Transverse colon (tissue), 4 donors: ENCODE data around the gene MBNL2. TPM values are rescaled to one million over a fixed set of nuclear protein-coding genes. Genes with fewer than 3 reads are reported as not detected.

Experiments used
- DNase-seq: peaks from one replicate; pipeline ENCODE4 v3.0.0-alpha.2; 2019
- H3K27ac ChIP-seq, 4 donors: fragments of 200-600 bp; sonication (generic); 2 replicates each; pipeline ENCODE4 v1.5.1; 2016 to 2018; ENCODE audit warnings: inconsistent platforms in 4 of 4
- H3K27me3 ChIP-seq: fragments of 200-600 bp; sonication (generic); 2 replicates; pipeline ENCODE4 v1.5.1; 2017; ENCODE audit warnings: inconsistent platforms
- H3K36me3 ChIP-seq, 4 donors: fragments of 200-600 bp; sonication (generic); 2 replicates each; pipeline ENCODE4 v1.5.1; 2017 to 2019; ENCODE audit warnings: inconsistent platforms in 4 of 4
- H3K4me1 ChIP-seq, 4 donors: fragments of 200-600 bp; sonication (generic); 2 replicates each; pipeline ENCODE4 v1.5.1; 2017 to 2020; ENCODE audit warnings: inconsistent platforms in 4 of 4
- H3K4me3 ChIP-seq, 4 donors: fragments of 200-600 bp; sonication (generic); 1 replicate in 1 of 4; 2 replicates in 3 of 4; pipeline versions ENCODE4 v1.5.1 to v1.6.1; 2017 to 2019; ENCODE audit warnings: inconsistent platforms in 4 of 4
- H3K9me3 ChIP-seq, 2 donors: fragments of 200-600 bp; sonication (generic); 2 replicates each; pipeline ENCODE4 v1.5.1; 2017 to 2019; ENCODE audit warnings: inconsistent platforms in 2 of 2
- CTCF ChIP-seq, 5 experiments: fragments of 200-600 bp in 3 of 5; fragments of 450-650 bp in 2 of 5; sonication (generic) in 3 of 5; IDR thresholded peaks; 1 replicate in 2 of 5; 2 replicates in 3 of 5; pipeline ENCODE4 v1.5.1; 2016 to 2017; ENCODE audit warnings: antibody characterized with exemption in 5 of 5, inconsistent platforms in 3 of 5, mild to moderate bottlenecking in 2 of 5, moderate library complexity in 1 of 5
- EP300 ChIP-seq: sonication (generic); formaldehyde crosslinking; IDR thresholded peaks from one replicate; pipeline ENCODE4 v1.6.1; 2017; ENCODE audit warnings: antibody characterized with exemption, low read depth
- POLR2A ChIP-seq: fragments of 450-650 bp; IDR thresholded peaks from one replicate; pipeline ENCODE4 v1.6.1; 2016; ENCODE audit warnings: antibody characterized with exemption, mild to moderate bottlenecking, moderate library complexity
- POLR2AphosphoS5 ChIP-seq, 3 donors: sonication (generic); formaldehyde crosslinking; IDR thresholded peaks; one replicate each; pipeline ENCODE4 v1.6.1; 2016; ENCODE audit warnings: antibody characterized with exemption in 3 of 3
- WGBS, 2 donors: methylation state at CpG; one replicate each; pipeline ENCODE4 v1.1.5; 2018; ENCODE audit warnings: low coverage in 1 of 2; 5-methylcytosine and 5-hydroxymethylcytosine counted together
- in situ Hi-C, 4 donors: fragments of 200-750 bp; cut with MboI; loops; one replicate each; pipeline versions ENCODE4 v1.15.0 to v1.15.1; 2017; ENCODE audit warnings: low sequenced_read_pairs in 3 of 4, low pct_ligation_motif_present in 1 of 4, low pct_unique_long_range_greater_than_20kb in 1 of 4
- intact Hi-C: fragments of 100-400 bp; cut with DNase I; formaldehyde crosslinking; loops from one replicate; pipeline ENCODE4 v1.15.1; 2023; ENCODE audit warnings: low total_unique reads
- total RNA-seq, 4 donors: library from RNA; depleted of rRNA; stranded (reverse); fragments of >200 nt; gene quantifications; one replicate each; pipeline ENCODE4 v1.1.0, GENCODE V29; 2016

MBNL2 gene
- total RNA-seq, 4 donors from 2014 or later: 26.9 to 53.7 (median 46.1) TPM

DNA sequence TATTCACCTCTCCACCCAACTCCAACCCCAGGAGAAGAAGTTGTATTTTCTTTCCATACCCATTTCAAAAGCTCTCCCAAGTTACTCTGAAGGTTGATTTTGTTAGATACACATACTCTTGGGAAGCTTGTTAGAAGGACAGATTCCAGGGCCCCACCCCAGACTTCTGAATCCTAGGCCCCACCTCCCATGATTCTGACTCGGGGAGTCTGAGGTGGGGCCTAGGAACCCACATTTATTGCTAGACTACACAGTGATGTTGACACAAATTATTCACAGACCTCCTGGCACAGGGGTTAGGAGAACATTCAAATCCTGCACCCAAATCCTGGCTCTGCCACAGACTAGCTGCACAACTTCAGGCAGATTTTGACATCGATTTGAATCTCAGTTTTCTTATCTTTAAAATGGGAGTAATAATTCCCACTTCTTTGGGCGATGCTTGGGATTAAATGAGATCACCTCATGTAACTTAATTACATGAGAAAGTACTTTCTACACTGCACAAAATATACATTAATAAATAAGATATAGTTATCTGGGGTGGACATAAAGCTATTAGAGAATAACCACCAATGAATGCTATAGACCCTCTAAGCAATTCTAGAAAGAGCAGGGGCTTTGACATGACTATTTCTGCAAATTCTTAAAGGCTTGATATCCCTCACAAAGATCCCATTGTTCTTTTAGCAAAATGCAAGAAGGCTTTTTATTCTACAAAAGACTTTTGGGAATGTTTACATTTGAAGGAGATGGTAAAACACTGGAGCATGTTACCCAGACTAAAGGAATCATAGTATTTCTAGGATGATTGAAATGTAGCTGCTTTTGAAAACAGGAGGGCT, 18.0 kb downstream of the MBNL2 start:
- no peak for DNase-seq
- Histone ChIP-seq H3K9me3 (no peaks in the 10 kb centered on the region), H3K27me3 (no peaks in the 10 kb centered on the region), H3K36me3 (no peaks in the 10 kb centered on the region), H3K4me3 (no peak overlapping the region), H3K27ac (peak overlapping the region; percentile 48 to 76 (median 66)), H3K4me1 (peaks cover 26 to 89% (median 77%) of the 10 kb centered on the region in 4 donors)
- 57 to 64% methylated on average over 3 of the region's 3 CpGs for WGBS, 2 donors
- in situ Hi-C loops: no loop called here
- intact Hi-C loops: no loop called here
- TF ChIP-seq POLR2AphosphoS5 (IDR thresholded peaks at IDR 0.05) (no peak), EP300 (no peak), POLR2A (no peak), CTCF (IDR thresholded peaks at IDR 0.05) (no peak)

DNA sequence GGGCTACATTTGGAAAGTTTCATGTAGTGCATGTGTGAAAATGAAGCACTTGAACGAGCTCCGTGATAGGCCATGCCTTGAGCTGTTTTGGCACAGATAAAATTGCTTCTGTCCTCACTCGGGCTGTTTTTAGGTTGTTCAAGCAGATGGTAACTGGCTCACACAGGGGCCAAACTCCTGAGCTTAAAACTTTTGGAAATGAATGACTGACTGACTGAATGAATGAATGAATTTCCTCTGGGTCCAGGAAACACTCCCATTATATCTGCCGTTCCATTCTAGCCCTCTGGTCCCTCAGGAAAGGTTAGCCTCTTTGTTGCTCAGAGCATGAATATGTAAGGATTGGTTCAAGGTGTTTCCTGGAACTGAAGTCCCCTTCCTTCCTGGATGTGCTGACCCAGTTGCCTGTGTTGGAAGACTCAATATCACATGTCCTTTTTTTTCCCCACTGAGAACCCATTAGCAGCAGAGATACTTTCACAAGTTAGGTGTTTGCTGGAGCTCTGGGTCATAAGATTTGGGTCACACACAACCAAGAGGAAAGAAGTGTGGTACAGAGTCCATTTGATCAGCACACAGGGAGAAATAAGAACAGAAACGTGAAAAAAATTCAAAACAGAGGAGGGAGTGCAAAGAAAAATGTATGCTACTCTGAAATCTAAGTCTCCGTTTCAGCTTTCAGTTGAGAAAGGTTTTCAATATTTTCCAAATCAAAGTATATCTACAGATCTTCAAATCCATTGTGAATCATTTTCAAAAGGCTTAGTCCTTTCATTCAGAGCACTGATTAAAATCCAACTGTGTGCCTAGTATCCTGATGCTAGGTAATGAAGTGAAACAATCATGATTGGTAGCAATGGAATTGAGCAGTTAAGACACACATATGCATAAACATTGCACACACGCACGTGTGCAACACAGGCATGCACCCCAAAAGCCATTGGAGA, 18.9 kb downstream of the MBNL2 start:
- no peaks in the 10 kb centered on the region for H3K36me3 ChIP-seq
- no peaks in the 10 kb centered on the region for H3K9me3 ChIP-seq
- TF ChIP-seq EP300: no peak
- no peak for TF ChIP-seq POLR2AphosphoS5 (IDR thresholded peaks at IDR 0.05)
- no peak for TF ChIP-seq CTCF (IDR thresholded peaks at IDR 0.05)
- TF ChIP-seq POLR2A: no peak
- no peak for DNase-seq
- peaks cover 31 to 88% (median 74%) of the 10 kb centered on the region in 4 donors for H3K4me1 ChIP-seq
- H3K4me3 ChIP-seq: no peak overlapping the region
- in situ Hi-C loops (no loop called here), intact Hi-C loops (no loop called here)
- WGBS, 2 donors: 73 to 88% methylated on average over 4 to 8 of the region's 8 CpGs
- H3K27ac ChIP-seq: peak overlapping the region; percentile 48 to 76 (median 66)
- H3K27me3 ChIP-seq: no peaks in the 10 kb centered on the region

GRCh38 chr13:97241761-97242160, 19.6 kb downstream of the MBNL2 start:
- Histone ChIP-seq H3K4me3 (no peak overlapping the region), H3K9me3 (no peaks in the 10 kb centered on the region), H3K27me3 (no peaks in the 10 kb centered on the region), H3K4me1 (peaks cover 27 to 86% (median 67%) of the 10 kb centered on the region in 4 donors), H3K27ac (peak overlapping the region; percentile 48 to 76 (median 66)), H3K36me3 (no peaks in the 10 kb centered on the region)
- in situ Hi-C loops (no loop called here), intact Hi-C loops (no loop called here)
- WGBS, 2 donors: 91 to 94% methylated on average over 2 to 5 of the region's 5 CpGs
- no peak for TF ChIP-seq EP300
- TF ChIP-seq CTCF (IDR thresholded peaks at IDR 0.05): no peak
- no peak for TF ChIP-seq POLR2A
- TF ChIP-seq POLR2AphosphoS5 (IDR thresholded peaks at IDR 0.05): peak in 1 of 3 donors; percentile 22
- no peak for DNase-seq
